IMR-90 (cell line): Measurements from ENCODE around the gene GTF3C4. TPM values are rescaled to one million over a fixed set of nuclear protein-coding genes. Genes with fewer than 3 reads are reported as not detected.

Source experiments
- ATAC-seq: fragments of 200-7000 bp; cut with Tn5 transposase; 2 replicates; pipeline ENCODE4 v1.9.1; 2020; ENCODE audit warnings: low read depth, mild to moderate bottlenecking, moderate library complexity
- BruUV-seq: library from RNA; stranded (reverse); fragments of 400-500 nt; replicated peaks from 2 replicates; lab custom pipeline; 2021; lab: Mats Ljungman, UMichigan
- CTCF ChIA-PET: fragments of 300-600 bp; formaldehyde crosslinking; extraction: SDS; loops from one replicate; lab custom pipeline; 2021; ENCODE audit warnings: antibody characterized with exemption; lab: Yijun Ruan, JAX
- POLR2A ChIA-PET: fragments of 300-600 bp; sonication (Branson Sonifier 250); formaldehyde crosslinking; loops from one replicate; lab custom pipeline; 2022; ENCODE audit warnings: antibody characterized with exemption; ENCODE audit not compliant: unreplicated experiment; lab: Charles Lee
- DNase-seq: peaks from one replicate; pipeline ENCODE4 v3.0.0; 2013
- H2AFZ ChIP-seq: replicated peaks from 2 replicates; pipeline ENCODE3; 2013; ENCODE audit warnings: low read length, mild to moderate bottlenecking; ENCODE audit not compliant: poor library complexity
- H2AK5ac ChIP-seq: 2 replicates; pipeline ENCODE4 v1.6.1; 2013; ENCODE audit warnings: low read depth, low read length, inconsistent platforms
- H2AK9ac ChIP-seq: replicated peaks from 2 replicates; pipeline ENCODE3; 2013; ENCODE audit warnings: mild to moderate bottlenecking, low read depth, low read length, moderate library complexity; ENCODE audit not compliant: poor library complexity
- H2BK120ac ChIP-seq: 2 replicates; pipeline ENCODE4 v1.6.1; 2013; ENCODE audit warnings: low read depth, low read length, inconsistent platforms
- H2BK15ac ChIP-seq: 3 replicates; pipeline ENCODE4 v1.6.1; 2013; ENCODE audit warnings: low read depth, low read length, inconsistent platforms
- H2BK20ac ChIP-seq: 2 replicates; pipeline ENCODE4 v1.6.1; 2013; ENCODE audit warnings: low read depth, mild to moderate bottlenecking, inconsistent platforms, low read length, moderate library complexity
- H2BK5ac ChIP-seq: 2 replicates; pipeline ENCODE4 v1.6.1; 2013; ENCODE audit warnings: mild to moderate bottlenecking, low read depth, low read length, inconsistent platforms; ENCODE audit not compliant: poor library complexity, severe bottlenecking
- H3K14ac ChIP-seq: replicated peaks from 2 replicates; pipeline ENCODE4 v1.6.1; 2013; ENCODE audit warnings: low read depth, low read length, inconsistent platforms
- H3K18ac ChIP-seq: 2 replicates; pipeline ENCODE4 v1.6.1; 2013; ENCODE audit warnings: low read depth, low read length, control low read depth
- H3K23ac ChIP-seq: 2 replicates; pipeline ENCODE4 v1.6.1; 2013; ENCODE audit warnings: low read depth, low read length, inconsistent platforms
- H3K27ac ChIP-seq: 2 replicates; pipeline ENCODE4 v1.5.1; 2013; ENCODE audit warnings: mild to moderate bottlenecking, control low read depth, low read length; ENCODE audit not compliant: insufficient read depth
- H3K27me3 ChIP-seq: 2 replicates; pipeline ENCODE4 v1.6.1; 2013; ENCODE audit warnings: low read length; ENCODE audit not compliant: control insufficient read depth, insufficient read depth
- H3K36me3 ChIP-seq: 2 replicates; pipeline ENCODE4 v1.6.1; 2013; ENCODE audit warnings: low read length, mixed read lengths; ENCODE audit not compliant: control insufficient read depth, insufficient read depth
- H3K4ac ChIP-seq: 2 replicates; pipeline ENCODE4 v1.6.1; 2013; ENCODE audit warnings: low read depth, low read length, inconsistent platforms
- H3K4me1 ChIP-seq: 2 replicates; pipeline ENCODE4 v1.6.1; 2013; ENCODE audit warnings: low read length, mixed read lengths; ENCODE audit not compliant: control insufficient read depth, insufficient read depth
- H3K4me2 ChIP-seq: 2 replicates; pipeline ENCODE4 v1.6.1; 2013; ENCODE audit warnings: low read depth, mild to moderate bottlenecking, control low read depth, low read length, moderate library complexity
- H3K4me3 ChIP-seq: 2 replicates; pipeline ENCODE4 v1.5.1; 2013; ENCODE audit warnings: low read depth, mild to moderate bottlenecking, control low read depth, low read length, moderate library complexity; ENCODE audit not compliant: insufficient read depth
- H3K56ac ChIP-seq: 2 replicates; pipeline ENCODE4 v1.6.1; 2013; ENCODE audit warnings: low read length, inconsistent platforms; ENCODE audit not compliant: insufficient read depth; ENCODE audit errors: extremely low read depth
- H3K79me1 ChIP-seq, 2 experiments: 2 replicates each; pipeline ENCODE4 v1.6.1; 2013; ENCODE audit warnings: low read length in 2 of 2, inconsistent platforms in 1 of 2, low read depth in 1 of 2
- H3K9ac ChIP-seq: 2 replicates; pipeline ENCODE4 v1.6.1; 2013; ENCODE audit warnings: low read depth, low read length, control low read depth
- H3K9me1 ChIP-seq: 2 replicates; pipeline ENCODE4 v1.6.1; 2013; ENCODE audit warnings: low read length, inconsistent platforms; ENCODE audit not compliant: insufficient read depth
- H3K9me3 ChIP-seq: 2 replicates; pipeline ENCODE4 v1.6.1; 2013; ENCODE audit warnings: low read length; ENCODE audit not compliant: control insufficient read depth, insufficient read depth
- H4K20me1 ChIP-seq: 2 replicates; pipeline ENCODE4 v1.6.1; 2013; ENCODE audit warnings: low read length, inconsistent platforms; ENCODE audit not compliant: insufficient read depth
- H4K5ac ChIP-seq: 2 replicates; pipeline ENCODE4 v1.6.1; 2013; ENCODE audit warnings: mild to moderate bottlenecking, low read depth, low read length, control low read depth
- H4K8ac ChIP-seq, 2 experiments: 2 replicates each; pipeline ENCODE4 v1.6.1; 2013; ENCODE audit warnings: low read depth in 2 of 2, low read length in 2 of 2, control low read depth in 1 of 2, inconsistent platforms in 1 of 2
- H4K91ac ChIP-seq: 2 replicates; pipeline ENCODE4 v1.6.1; 2013; ENCODE audit warnings: low read depth, low read length, inconsistent platforms; ENCODE audit not compliant: insufficient read depth
- BHLHE40 ChIP-seq: fragments of 150-350 bp; IDR thresholded peaks from 2 replicates; pipeline ENCODE4 v1.6.1; 2016; ENCODE audit warnings: mild to moderate bottlenecking, low read depth, low read length
- CEBPB ChIP-seq: IDR thresholded peaks from 2 replicates; pipeline ENCODE4 v1.6.1; 2012; ENCODE audit warnings: low read depth, low read length, improper control_type of control experiment
- CHD1 ChIP-seq: IDR thresholded peaks from 2 replicates; pipeline ENCODE4 v1.6.1; 2012; ENCODE audit warnings: low read depth, low read length, improper control_type of control experiment
- FOS ChIP-seq: fragments of 150-350 bp; IDR thresholded peaks from 2 replicates; pipeline ENCODE4 v1.6.1; 2016; ENCODE audit warnings: low read depth, low read length
- MAFK ChIP-seq: IDR thresholded peaks from 2 replicates; pipeline ENCODE4 v1.6.1; 2012; ENCODE audit warnings: low read depth, low read length, improper control_type of control experiment
- MAZ ChIP-seq: IDR thresholded peaks from 2 replicates; pipeline ENCODE4 v1.6.1; 2012; ENCODE audit warnings: low read depth, mild to moderate bottlenecking, low read length, improper control_type of control experiment, moderate library complexity, borderline replicate concordance
- MXI1 ChIP-seq: IDR thresholded peaks from 2 replicates; pipeline ENCODE4 v1.6.1; 2012; ENCODE audit warnings: low read depth, mild to moderate bottlenecking, low read length, moderate library complexity, borderline replicate concordance
- NFE2L2 ChIP-seq: fragments of 150-350 bp; IDR thresholded peaks from 2 replicates; pipeline ENCODE4 v1.6.1; 2016; ENCODE audit warnings: low read depth, mild to moderate bottlenecking, low read length
- POLR2A ChIP-seq: IDR thresholded peaks from 2 replicates; pipeline ENCODE4 v1.6.1; 2012; ENCODE audit warnings: mild to moderate bottlenecking, low read depth, low read length
- RAD21 ChIP-seq: IDR thresholded peaks from 2 replicates; pipeline ENCODE4 v1.6.1; 2012; ENCODE audit warnings: low read length, improper control_type of control experiment
- RCOR1 ChIP-seq: IDR thresholded peaks from 2 replicates; pipeline ENCODE4 v1.6.1; 2012; ENCODE audit warnings: mild to moderate bottlenecking, low read length, improper control_type of control experiment; ENCODE audit not compliant: insufficient replicate concordance
- RFX5 ChIP-seq: IDR thresholded peaks from 2 replicates; pipeline ENCODE4 v1.8.0; 2012; ENCODE audit warnings: low read depth, mild to moderate bottlenecking, low read length, moderate library complexity
- SMC3 ChIP-seq: fragments of 150-350 bp; IDR thresholded peaks from 2 replicates; pipeline ENCODE4 v1.6.1; 2016; ENCODE audit warnings: low read depth, mild to moderate bottlenecking, antibody characterized with exemption, low read length, moderate library complexity
- USF2 ChIP-seq: fragments of 150-350 bp; IDR thresholded peaks from 2 replicates; pipeline ENCODE4 v1.6.1; 2017; ENCODE audit warnings: mild to moderate bottlenecking, antibody characterized with exemption, low read length, low read depth
- WGBS, 2 experiments: methylation state at CpG; one replicate each; pipeline versions ENCODE4 v1.1.5 to v1.1.7; 2013; ENCODE audit warnings: missing lambda C conversion rate in 2 of 2; ENCODE audit not compliant: insufficient read length in 1 of 2; ENCODE audit errors: extremely low coverage in 2 of 2; 5-methylcytosine and 5-hydroxymethylcytosine counted together
- dilution Hi-C: fragments of 300-500 bp; cut with HindIII; formaldehyde crosslinking; loops from one replicate; pipeline ENCODE4 v1.14.3; 2018; ENCODE audit warnings: low sequenced_read_pairs; ENCODE audit not compliant: unreplicated experiment
- in situ Hi-C: fragments of 300-500 bp; cut with MboI; formaldehyde crosslinking; loops from 3 replicates; pipeline ENCODE4 v1.14.3; 2019; ENCODE audit warnings: low sequenced_read_pairs, inconsistent platforms, mixed read lengths
- intact Hi-C: fragments of 100-400 bp; cut with micrococcal nuclease; formaldehyde crosslinking; loops from 2 replicates; pipeline ENCODE4 v1.10.0; 2022
- polyA plus RNA-seq, 3 experiments: library from polyadenylated mRNA; depleted of rRNA; stranded (reverse); fragments of >200 nt; gene quantifications; 2 replicates each; pipeline ENCODE4 v1.2.3, GENCODE V29; 2012; ENCODE audit warnings: low replicate concordance in 1 of 3
- total RNA-seq: library from RNA; depleted of rRNA; stranded (reverse); fragments of >200 nt; gene quantifications from 2 replicates; pipeline ENCODE4 v1.2.3, GENCODE V29; 2012
- TF ChIP-seq, protein P1 (sequence below): fragments of 150-350 bp; IDR thresholded peaks from 2 replicates; pipeline ENCODE4 v1.6.1; 2016; ENCODE audit warnings: low read depth, mild to moderate bottlenecking, low read length, moderate library complexity, borderline replicate concordance
- TF ChIP-seq, protein P2 (sequence below): conservative IDR thresholded peaks from 2 replicates; pipeline ENCODE4 v1.5.1; 2012; ENCODE audit warnings: mild to moderate bottlenecking, low read depth, low read length, improper control_type of control experiment

GTF3C4 gene
- total and polyA plus RNA-seq, 2 of the 4 experiments (the other 2 are of a cell fraction), result 4.7 to 16.5 TPM

DNA sequence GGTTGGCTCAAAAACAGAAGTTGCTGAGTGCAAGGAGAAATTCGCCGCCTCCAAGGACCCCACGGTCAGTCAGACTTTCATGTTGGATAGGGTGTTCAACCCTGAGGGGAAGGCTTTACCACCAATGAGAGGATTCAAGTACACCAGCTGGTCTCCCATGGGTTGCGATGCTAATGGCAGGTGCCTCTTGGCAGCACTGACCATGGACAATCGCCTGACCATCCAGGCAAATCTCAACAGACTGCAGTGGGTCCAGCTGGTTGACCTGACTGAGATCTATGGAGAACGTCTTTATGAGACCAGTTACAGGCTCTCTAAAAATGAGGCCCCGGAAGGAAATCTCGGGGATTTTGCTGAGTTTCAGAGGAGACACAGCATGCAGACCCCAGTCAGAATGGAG is 7.7 kb downstream of the GTF3C4 start:
- 87% methylated on average over 3 of the region's 8 CpGs; no CpG with 5 or more reads in 1 of the 2 experiments for WGBS, 2 experiments
- Histone ChIP-seq H2BK20ac (no peak overlapping the region), H2AK9ac (no peak overlapping the region), H2BK5ac (no peak overlapping the region), H3K4ac (no peak overlapping the region), H3K27me3 (no peaks in the 10 kb centered on the region), H3K9me1 (peaks cover 5% of the 10 kb centered on the region; the same call in 1 of the 2 replicates), H3K18ac (no peak overlapping the region), H2BK120ac (no peak overlapping the region), H3K23ac (no peak overlapping the region), H3K4me2 (no peak overlapping the region), H4K20me1 (peaks cover 51% of the 10 kb centered on the region), H4K8ac (no peak overlapping the region), H2BK15ac (no peak overlapping the region), H3K14ac (no peak overlapping the region), H3K27ac (no peak overlapping the region), H3K79me1 (peaks cover 16 to 67% of the 10 kb centered on the region in 2 experiments), H3K36me3 (peaks cover 22% of the 10 kb centered on the region), H3K56ac (no peak overlapping the region), H3K9me3 (no peaks in the 10 kb centered on the region), H3K4me3 (no peak overlapping the region), H3K4me1 (peaks cover 2% of the 10 kb centered on the region; the same call in 1 of the 2 replicates), H4K5ac (no peak overlapping the region), H2AFZ (no peak overlapping the region), H3K9ac (no peak overlapping the region), H4K91ac (no peak overlapping the region), H2AK5ac (no peak overlapping the region)
- ATAC-seq (no peak), DNase-seq (no peak)
- POLR2A ChIA-PET, result no interaction called here
- dilution Hi-C loops (no loop called here), in situ Hi-C loops (no loop called here), intact Hi-C loops (loop anchor here (10.0 kb wide), 1 partner anchor 87 kb away; no protein-coding TSS in a partner anchor)
- CTCF ChIA-PET, result no interaction called here
- BruUV-seq, result no TSS peak
- TF ChIP-seq CHD1 (no peak), BHLHE40 (no peak), MAZ (no peak), MAFK (no peak), SMC3 (no peak), RAD21 (no peak), NFE2L2 (no peak), MXI1 (no peak), CEBPB (no peak), USF2 (no peak), POLR2A (no peak), RFX5 (no peak), FOS (no peak), RCOR1 (no peak)
- TF ChIP-seq, protein P1, sequence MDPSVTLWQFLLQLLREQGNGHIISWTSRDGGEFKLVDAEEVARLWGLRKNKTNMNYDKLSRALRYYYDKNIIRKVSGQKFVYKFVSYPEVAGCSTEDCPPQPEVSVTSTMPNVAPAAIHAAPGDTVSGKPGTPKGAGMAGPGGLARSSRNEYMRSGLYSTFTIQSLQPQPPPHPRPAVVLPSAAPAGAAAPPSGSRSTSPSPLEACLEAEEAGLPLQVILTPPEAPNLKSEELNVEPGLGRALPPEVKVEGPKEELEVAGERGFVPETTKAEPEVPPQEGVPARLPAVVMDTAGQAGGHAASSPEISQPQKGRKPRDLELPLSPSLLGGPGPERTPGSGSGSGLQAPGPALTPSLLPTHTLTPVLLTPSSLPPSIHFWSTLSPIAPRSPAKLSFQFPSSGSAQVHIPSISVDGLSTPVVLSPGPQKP, result no peak
- TF ChIP-seq, protein P2, sequence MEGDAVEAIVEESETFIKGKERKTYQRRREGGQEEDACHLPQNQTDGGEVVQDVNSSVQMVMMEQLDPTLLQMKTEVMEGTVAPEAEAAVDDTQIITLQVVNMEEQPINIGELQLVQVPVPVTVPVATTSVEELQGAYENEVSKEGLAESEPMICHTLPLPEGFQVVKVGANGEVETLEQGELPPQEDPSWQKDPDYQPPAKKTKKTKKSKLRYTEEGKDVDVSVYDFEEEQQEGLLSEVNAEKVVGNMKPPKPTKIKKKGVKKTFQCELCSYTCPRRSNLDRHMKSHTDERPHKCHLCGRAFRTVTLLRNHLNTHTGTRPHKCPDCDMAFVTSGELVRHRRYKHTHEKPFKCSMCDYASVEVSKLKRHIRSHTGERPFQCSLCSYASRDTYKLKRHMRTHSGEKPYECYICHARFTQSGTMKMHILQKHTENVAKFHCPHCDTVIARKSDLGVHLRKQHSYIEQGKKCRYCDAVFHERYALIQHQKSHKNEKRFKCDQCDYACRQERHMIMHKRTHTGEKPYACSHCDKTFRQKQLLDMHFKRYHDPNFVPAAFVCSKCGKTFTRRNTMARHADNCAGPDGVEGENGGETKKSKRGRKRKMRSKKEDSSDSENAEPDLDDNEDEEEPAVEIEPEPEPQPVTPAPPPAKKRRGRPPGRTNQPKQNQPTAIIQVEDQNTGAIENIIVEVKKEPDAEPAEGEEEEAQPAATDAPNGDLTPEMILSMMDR, result no peak
